Hepatocyte (in vitro differentiated cells): ENCODE measurements around the gene NECAB2.

Experiments
- CTCF ChIP-seq: fragments of 200-600 bp; sonication (generic); IDR thresholded peaks from 2 replicates; pipeline ENCODE4 v1.5.1; 2016; ENCODE audit warnings: antibody characterized with exemption, mild to moderate bottlenecking; ENCODE audit not compliant: poor library complexity
- EZH2 ChIP-seq: fragments of 200-600 bp; sonication (generic); IDR thresholded peaks from 2 replicates; pipeline ENCODE4 v1.6.1; 2016; ENCODE audit warnings: antibody characterized with exemption, mild to moderate bottlenecking, borderline replicate concordance

- TF ChIP-seq CTCF (no peak), EZH2 (no peak)
These were observed 82.3 kb downstream of the NECAB2 start for GRCh38 chr16:84050316-84050715.
